HUES6 (cell line): ENCODE measurements around the gene ARID4B.

ENCODE experiments used
- H3K27ac ChIP-seq: 2 replicates; pipeline ENCODE4 v1.7.0; 2013; ENCODE audit warnings: low read depth, mild to moderate bottlenecking, low read length, inconsistent platforms
- H3K27me3 ChIP-seq: 2 replicates; pipeline ENCODE4 v1.6.1; 2013; ENCODE audit warnings: low read length; ENCODE audit not compliant: control insufficient read depth, insufficient read depth
- H3K36me3 ChIP-seq: 2 replicates; pipeline ENCODE4 v1.6.1; 2013; ENCODE audit warnings: low read length; ENCODE audit not compliant: control insufficient read depth, insufficient read depth
- H3K4me1 ChIP-seq: 2 replicates; pipeline ENCODE4 v1.6.1; 2013; ENCODE audit warnings: low read length; ENCODE audit not compliant: control insufficient read depth, insufficient read depth
- H3K4me3 ChIP-seq: 2 replicates; pipeline ENCODE4 v1.5.1; 2013; ENCODE audit warnings: low read depth, low read length
- H3K9ac ChIP-seq: one replicate; pipeline ENCODE4 v1.6.1; 2013; ENCODE audit warnings: mild to moderate bottlenecking, low read length
- H3K9me3 ChIP-seq: 2 replicates; pipeline ENCODE4 v1.6.1; 2013; ENCODE audit warnings: low read depth, low read length; ENCODE audit not compliant: control insufficient read depth, insufficient read depth

The ARID4B gene

GRCh38 chr1:235138821-235139220, 189.2 kb downstream of the ARID4B start:
- Histone ChIP-seq H3K4me1 (no peaks in the 10 kb centered on the region), H3K4me3 (no peak overlapping the region), H3K9me3 (no peaks in the 10 kb centered on the region), H3K9ac (no peak overlapping the region), H3K27ac (no peak overlapping the region), H3K27me3 (no peaks in the 10 kb centered on the region), H3K36me3 (peaks cover 78% of the 10 kb centered on the region)

GRCh38 chr1:235136111-235136510, 191.9 kb downstream of the ARID4B start:
- no peak overlapping the region for H3K9ac ChIP-seq
- H3K4me1 ChIP-seq: no peaks in the 10 kb centered on the region
- no peaks in the 10 kb centered on the region for H3K9me3 ChIP-seq
- no peak overlapping the region for H3K4me3 ChIP-seq
- H3K27me3 ChIP-seq: no peaks in the 10 kb centered on the region
- no peak overlapping the region for H3K27ac ChIP-seq
- H3K36me3 ChIP-seq: peaks cover 79% of the 10 kb centered on the region

- peaks cover 70% of the 10 kb centered on the region for H3K36me3 ChIP-seq
- H3K9ac ChIP-seq: no peak overlapping the region
- no peaks in the 10 kb centered on the region for H3K9me3 ChIP-seq
Measured at GRCh38 chr1:235134171-235134570, 193.8 kb downstream of the ARID4B start.

GRCh38 chr1:235133086-235133485, 194.9 kb downstream of the ARID4B start:
- no peak overlapping the region for H3K4me3 ChIP-seq
- H3K9ac ChIP-seq: no peak overlapping the region
- H3K4me1 ChIP-seq: peaks cover 10% of the 10 kb centered on the region; the same call in 1 of the 2 replicates
- no peak overlapping the region for H3K27ac ChIP-seq
- H3K9me3 ChIP-seq: no peaks in the 10 kb centered on the region
- H3K36me3 ChIP-seq: peaks cover 64% of the 10 kb centered on the region
- no peaks in the 10 kb centered on the region for H3K27me3 ChIP-seq

More at GRCh38 chr1:235134171-235134570, 193.8 kb downstream of the ARID4B start:
- H3K4me1 ChIP-seq: peaks cover 8% of the 10 kb centered on the region; the same call in 1 of the 2 replicates
- H3K4me3 ChIP-seq: no peak overlapping the region
- H3K27me3 ChIP-seq: no peaks in the 10 kb centered on the region
- H3K27ac ChIP-seq: no peak overlapping the region

GRCh38 chr1:235131961-235132360, 196.0 kb downstream of the ARID4B start:
- Histone ChIP-seq H3K27me3 (no peaks in the 10 kb centered on the region), H3K27ac (no peak overlapping the region), H3K9me3 (no peaks in the 10 kb centered on the region), H3K36me3 (peaks cover 59% of the 10 kb centered on the region), H3K4me3 (no peak overlapping the region), H3K4me1 (peaks cover 10% of the 10 kb centered on the region; the same call in 1 of the 2 replicates), H3K9ac (no peak overlapping the region)

- Histone ChIP-seq H3K36me3 (peaks cover 58% of the 10 kb centered on the region), H3K9me3 (no peaks in the 10 kb centered on the region), H3K9ac (no peak overlapping the region), H3K27me3 (no peaks in the 10 kb centered on the region), H3K4me3 (no peak overlapping the region), H3K4me1 (peaks cover 10% of the 10 kb centered on the region; the same call in 1 of the 2 replicates), H3K27ac (no peak overlapping the region)
Measured at GRCh38 chr1:235130766-235131270, 197.2 kb downstream of the ARID4B start.

GRCh38 chr1:235129774-235130570, 198.0 kb downstream of the ARID4B start:
- no peaks in the 10 kb centered on the region for H3K9me3 ChIP-seq
- H3K36me3 ChIP-seq: peaks cover 50% of the 10 kb centered on the region
- H3K9ac ChIP-seq: no peak overlapping the region
- H3K4me1 ChIP-seq: peaks cover 10% of the 10 kb centered on the region; the same call in 1 of the 2 replicates
- peak overlapping the region; percentile 9; the same call in 1 of the 2 replicates for H3K27ac ChIP-seq
- H3K27me3 ChIP-seq: no peaks in the 10 kb centered on the region
- H3K4me3 ChIP-seq: no peak overlapping the region

- peaks cover 54% of the 10 kb centered on the region for H3K36me3 ChIP-seq
- peak within 1 kb of the TSS; percentile 100 for H3K9ac ChIP-seq
- H3K4me1 ChIP-seq: peaks cover 12% of the 10 kb centered on the region; the same call in 1 of the 2 replicates
- H3K27me3 ChIP-seq: no peaks in the 10 kb centered on the region
- H3K9me3 ChIP-seq: no peaks in the 10 kb centered on the region
- peak within 1 kb of the TSS; percentile 95 for H3K4me3 ChIP-seq
- H3K27ac ChIP-seq: peak within 1 kb of the TSS; percentile 96
Measured at GRCh38 chr1:235128456-235129328, 199.3 kb downstream of the ARID4B start, which contains the start of gene TOMM20. TSS of gene TOMM20 (minus strand) at chr1:235128837. CDS start at chr1:235128715, 122 bp downstream.

- peak overlapping the region; percentile 95 for H3K4me3 ChIP-seq
- H3K36me3 ChIP-seq: peaks cover 53% of the 10 kb centered on the region
- H3K27me3 ChIP-seq: no peaks in the 10 kb centered on the region
- peaks cover 14% of the 10 kb centered on the region; the same call in 1 of the 2 replicates for H3K4me1 ChIP-seq
- H3K9me3 ChIP-seq: no peaks in the 10 kb centered on the region
- peak overlapping the region; percentile 100 for H3K9ac ChIP-seq
- H3K27ac ChIP-seq: peak overlapping the region; percentile 96
Measured at GRCh38 chr1:235127732-235128455, 200.1 kb downstream of the ARID4B start.

- H3K36me3 ChIP-seq: peaks cover 55% of the 10 kb centered on the region
- H3K4me1 ChIP-seq: peaks cover 14% of the 10 kb centered on the region; the same call in 1 of the 2 replicates
- H3K9me3 ChIP-seq: no peaks in the 10 kb centered on the region
- H3K27ac ChIP-seq: peak overlapping the region; percentile 96
- H3K4me3 ChIP-seq: peak overlapping the region; percentile 95
- H3K9ac ChIP-seq: peak overlapping the region; percentile 100
- no peaks in the 10 kb centered on the region for H3K27me3 ChIP-seq
Measured at GRCh38 chr1:235127203-235127602, 200.8 kb downstream of the ARID4B start.
